GM19372 (cell line): ENCODE measurements around the gene AP2B1.
"Not testable (repeated sequence)": the region's sequence is repeated elsewhere in the genome, so short reads cannot be mapped to it uniquely, and the experiment has no call there.

Experiments used
- ATAC-seq: cut with Tn5 transposase; IDR thresholded peaks from one replicate; pipeline ENCODE4 v1.9.1; 2021; ENCODE audit warnings: mild to moderate bottlenecking, low read depth, moderate library complexity; ENCODE audit not compliant: unreplicated experiment

The AP2B1 gene

GRCh38 chr17:35742896-35743477 lies 155.9 kb downstream of the AP2B1 start:
- ATAC-seq, result no peak

- no peak for ATAC-seq
Measured at GRCh38 chr17:35743626-35744328, 156.7 kb downstream of the AP2B1 start.

GRCh38 chr17:35744830-35745229 lies 157.7 kb downstream of the AP2B1 start:
- ATAC-seq, result no peak

- no peak for ATAC-seq
Measured at GRCh38 chr17:35745246-35745645, 158.1 kb downstream of the AP2B1 start.

GRCh38 chr17:35745749-35746320 lies 158.7 kb downstream of the AP2B1 start:
- no peak for ATAC-seq

- no peak for ATAC-seq
Measured at GRCh38 chr17:35747540-35748017, 160.5 kb downstream of the AP2B1 start.

GRCh38 chr17:35748341-35748841 lies 161.3 kb downstream of the AP2B1 start:
- no peak for ATAC-seq

- ATAC-seq, result no peak
Measured at GRCh38 chr17:35748979-35749378, 161.9 kb downstream of the AP2B1 start.

- no peak for ATAC-seq
Measured at GRCh38 chr17:35749560-35750412, 162.7 kb downstream of the AP2B1 start.

- no peak for ATAC-seq
Measured at GRCh38 chr17:35750526-35751395, 163.6 kb downstream of the AP2B1 start.

- not testable (repeated sequence) for ATAC-seq
Measured at GRCh38 chr17:35751541-35751940, 164.4 kb downstream of the AP2B1 start.

GRCh38 chr17:35752471-35752870 lies 165.3 kb downstream of the AP2B1 start:
- ATAC-seq, result no peak

- no peak for ATAC-seq
Measured at GRCh38 chr17:35752945-35753764, 166.0 kb downstream of the AP2B1 start, which contains the start of gene GAS2L2. Gene GAS2L2 (minus strand): TSS chr17:35753239. CDS start chr17:35752850, 389 bp downstream.

- ATAC-seq, result no peak
Measured at GRCh38 chr17:35757243-35757642, 170.1 kb downstream of the AP2B1 start.

- no peak for ATAC-seq
Measured at GRCh38 chr17:35760587-35760986, 173.5 kb downstream of the AP2B1 start, which contains the start of gene C17orf50. Gene C17orf50 (plus strand): TSS chr17:35760887. CDS start chr17:35760942, 55 bp downstream.

- ATAC-seq, result no peak
Measured at GRCh38 chr17:35761601-35762000, 174.5 kb downstream of the AP2B1 start.

GRCh38 chr17:35763767-35764122 lies 176.6 kb downstream of the AP2B1 start:
- ATAC-seq, result no peak

GRCh38 chr17:35764123-35764991 lies 177.2 kb downstream of the AP2B1 start:
- ATAC-seq, result peak; percentile 89
